Measurements from ENCODE around the gene IL31RA.

IL31RA gene

GRCh38 chr5:55860709-55861108 is 9.6 kb downstream of the IL31RA start:
- no peak for DNase-seq

- no peak for DNase-seq
Measured at GRCh38 chr5:55864606-55865541, 13.7 kb downstream of the IL31RA start.

DNA sequence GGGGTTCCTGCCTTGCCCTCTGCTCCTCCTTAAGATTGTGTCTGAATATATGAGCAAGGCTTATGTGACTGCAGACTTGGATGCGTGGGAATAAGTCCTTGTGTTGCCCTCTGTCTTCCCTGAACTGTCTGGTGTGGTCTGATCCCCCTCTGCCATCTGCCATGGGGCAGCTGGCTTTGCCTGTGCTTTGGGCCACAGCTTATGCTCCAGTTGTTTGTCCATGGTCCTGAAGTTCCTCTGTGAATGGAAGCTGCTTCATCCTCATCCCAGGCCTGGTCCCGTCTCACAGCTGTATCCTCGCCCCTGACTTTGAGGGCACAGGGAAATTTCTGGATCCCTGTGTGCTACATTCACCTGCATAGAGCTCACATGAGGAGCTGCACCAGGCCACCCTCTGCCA is 14.7 kb downstream of the IL31RA start:
- no peak for DNase-seq

- no peak for DNase-seq
Measured at GRCh38 chr5:55866485-55866884, 15.3 kb downstream of the IL31RA start.

DNA sequence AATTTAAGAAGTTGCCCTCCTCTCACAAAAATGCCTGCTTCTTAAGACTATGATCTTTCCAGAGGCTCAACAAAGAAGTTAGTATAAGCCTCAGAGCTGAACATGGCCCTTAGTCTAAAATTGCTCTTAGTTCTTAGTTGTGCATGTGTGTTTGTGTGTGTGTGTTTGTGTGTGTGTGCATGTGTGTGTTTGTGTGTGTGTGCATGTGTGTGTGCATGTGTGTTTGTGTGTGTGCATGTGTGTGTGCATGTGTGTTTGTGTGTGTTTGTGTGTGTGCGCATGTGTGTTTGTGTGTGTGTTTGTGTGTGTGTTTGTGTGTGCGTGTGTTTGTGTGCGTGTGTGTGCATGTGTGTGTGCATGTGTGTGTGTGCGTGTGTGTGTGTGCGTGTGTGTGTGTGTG is 15.8 kb downstream of the IL31RA start:
- no peak for DNase-seq

DNA sequence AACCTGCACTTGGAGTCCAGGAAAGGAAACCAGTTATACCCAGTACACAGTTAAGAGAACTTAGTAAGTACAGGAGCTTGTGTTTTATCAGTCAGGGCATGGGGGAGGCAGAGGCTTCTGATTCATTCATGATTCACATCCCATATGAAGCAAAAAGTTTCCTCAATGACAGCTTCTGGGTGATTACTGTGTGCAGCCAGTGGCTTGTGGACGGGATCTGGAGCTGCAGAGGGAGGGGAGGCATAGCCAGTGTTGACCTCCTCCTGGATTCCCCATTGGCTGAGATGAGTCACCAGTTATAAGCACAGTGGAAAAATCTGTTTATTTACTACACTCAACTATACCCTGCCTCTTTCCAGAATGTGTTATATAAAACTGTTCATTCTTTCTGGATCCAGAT is 17.7 kb downstream of the IL31RA start:
- peak; percentile 52 for DNase-seq

DNA sequence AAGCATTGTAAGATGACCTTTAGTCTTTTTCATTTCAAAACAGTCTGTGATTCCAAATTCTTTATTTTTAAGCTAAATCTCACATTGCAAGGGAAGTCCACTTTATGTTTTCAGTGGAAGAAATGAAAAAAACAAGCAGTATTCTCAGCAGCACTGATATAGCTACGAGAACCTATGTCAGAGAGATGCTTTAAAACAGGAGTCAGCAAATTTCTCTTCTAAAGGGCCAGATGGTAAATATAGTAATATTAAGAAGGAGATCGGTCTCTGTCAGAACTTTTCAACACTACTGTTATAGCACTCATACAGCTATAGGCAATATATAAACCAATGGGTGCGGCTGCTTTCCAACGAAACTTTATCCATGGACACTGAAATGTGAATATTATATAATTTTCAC is 18.7 kb downstream of the IL31RA start:
- DNase-seq: no peak

DNA sequence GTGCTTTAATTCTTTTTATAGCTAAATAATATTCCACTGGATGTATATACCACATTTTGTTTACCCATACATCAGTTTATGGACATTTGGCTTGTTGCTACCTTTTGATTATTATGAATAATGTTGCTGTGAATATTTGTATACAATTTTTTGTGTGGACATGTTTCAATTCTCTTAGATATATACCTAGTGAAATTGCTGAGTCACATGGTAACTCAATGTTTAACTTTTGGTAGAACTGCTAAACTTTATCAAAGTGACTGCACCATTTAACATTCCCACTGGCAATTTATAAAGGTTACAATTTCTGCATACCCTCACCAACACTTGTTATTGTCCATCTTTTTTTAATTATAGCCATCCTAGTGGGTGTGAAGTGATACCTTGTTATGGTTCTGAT is 22.1 kb downstream of the IL31RA start:
- DNase-seq: no peak

- no peak for DNase-seq
Measured at GRCh38 chr5:55877655-55878054, 26.5 kb downstream of the IL31RA start.

GRCh38 chr5:55880453-55880852 is 29.3 kb downstream of the IL31RA start:
- DNase-seq: no peak

GRCh38 chr5:55885359-55885758 is 34.2 kb downstream of the IL31RA start:
- DNase-seq: no peak

DNA sequence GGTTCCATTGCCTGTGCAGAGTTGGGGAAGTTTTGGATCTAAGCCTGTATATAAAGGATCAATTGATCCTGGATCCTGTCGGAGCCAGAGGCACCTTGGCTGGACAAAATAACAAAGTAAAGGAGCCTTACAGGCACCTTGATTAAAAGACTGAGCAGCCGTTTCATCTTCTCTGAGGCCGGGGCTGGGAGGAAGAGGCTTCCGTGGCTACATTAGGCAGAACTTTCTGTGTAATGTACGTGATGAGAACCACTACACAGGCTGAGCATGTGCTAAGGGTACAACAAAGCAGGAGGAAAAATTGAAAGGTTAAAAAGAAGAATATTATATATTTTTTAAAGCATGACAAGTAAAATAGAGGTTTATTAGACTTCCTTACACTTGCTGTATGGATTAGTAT is 37.0 kb downstream of the IL31RA start:
- DNase-seq: no peak

- DNase-seq: no peak
Measured at GRCh38 chr5:55892479-55892878, 41.3 kb downstream of the IL31RA start.

DNA sequence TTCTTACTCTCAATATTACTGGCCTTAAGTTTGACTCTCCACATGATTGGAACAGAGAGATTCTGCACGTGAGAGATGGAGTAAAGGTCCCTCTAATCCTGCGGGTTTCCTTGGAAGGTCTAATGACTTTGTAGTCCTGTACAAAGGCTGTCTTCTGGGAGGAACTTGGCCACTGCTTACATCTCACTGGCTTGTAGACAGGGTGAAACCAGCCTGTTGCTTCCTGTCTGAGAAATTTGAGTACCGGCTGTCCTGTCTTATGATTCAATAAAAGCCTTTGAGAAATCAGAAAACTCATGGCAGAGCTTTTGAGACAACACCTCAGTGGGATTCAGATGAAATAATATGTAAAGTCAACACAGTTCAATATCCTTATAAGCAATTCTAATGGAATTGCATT is 43.0 kb downstream of the IL31RA start:
- no peak for DNase-seq

- no peak for DNase-seq
Measured at GRCh38 chr5:55895346-55895745, 44.2 kb downstream of the IL31RA start.

DNA sequence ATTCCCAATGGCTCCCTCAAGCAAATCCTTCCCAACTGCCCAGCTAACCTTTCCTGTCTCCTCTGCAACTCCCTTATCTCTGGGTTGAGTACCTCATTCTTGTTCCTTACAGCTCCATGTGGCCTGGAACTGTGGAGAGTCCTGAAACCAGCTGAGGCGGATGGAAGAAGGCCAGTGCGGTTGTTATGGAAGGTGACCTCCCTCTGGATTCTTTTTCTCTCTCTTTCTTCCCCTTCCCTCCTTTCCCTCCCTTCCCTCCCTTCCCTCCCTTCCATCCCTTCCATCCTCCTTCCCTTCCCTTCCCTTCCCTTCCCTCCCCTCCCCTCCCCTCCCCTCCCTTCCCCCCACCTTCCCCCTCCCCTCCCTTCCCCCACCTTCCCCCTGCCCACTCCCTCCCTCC is 45.1 kb downstream of the IL31RA start:
- DNase-seq: no peak

DNA sequence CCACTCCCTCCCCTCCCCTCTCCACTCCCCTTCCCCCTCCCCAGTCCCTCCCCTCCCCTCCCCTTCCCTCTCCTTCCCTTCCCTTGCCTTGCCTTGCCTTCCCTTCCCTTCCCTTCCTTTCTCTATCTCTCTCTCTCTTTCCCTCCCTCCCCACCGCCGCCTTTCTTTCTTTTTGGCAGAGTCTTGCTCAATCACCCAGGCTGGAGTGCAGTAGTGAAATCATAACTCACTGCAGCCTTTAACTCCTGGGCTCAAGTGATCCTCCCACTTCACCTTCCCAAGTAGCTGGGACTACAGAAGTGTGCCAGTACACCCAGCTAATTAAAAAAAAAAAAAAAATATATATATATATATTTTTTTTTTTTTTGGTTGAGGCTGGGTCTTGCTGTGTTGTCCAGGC is 45.5 kb downstream of the IL31RA start:
- peak; percentile 17 for DNase-seq

DNA sequence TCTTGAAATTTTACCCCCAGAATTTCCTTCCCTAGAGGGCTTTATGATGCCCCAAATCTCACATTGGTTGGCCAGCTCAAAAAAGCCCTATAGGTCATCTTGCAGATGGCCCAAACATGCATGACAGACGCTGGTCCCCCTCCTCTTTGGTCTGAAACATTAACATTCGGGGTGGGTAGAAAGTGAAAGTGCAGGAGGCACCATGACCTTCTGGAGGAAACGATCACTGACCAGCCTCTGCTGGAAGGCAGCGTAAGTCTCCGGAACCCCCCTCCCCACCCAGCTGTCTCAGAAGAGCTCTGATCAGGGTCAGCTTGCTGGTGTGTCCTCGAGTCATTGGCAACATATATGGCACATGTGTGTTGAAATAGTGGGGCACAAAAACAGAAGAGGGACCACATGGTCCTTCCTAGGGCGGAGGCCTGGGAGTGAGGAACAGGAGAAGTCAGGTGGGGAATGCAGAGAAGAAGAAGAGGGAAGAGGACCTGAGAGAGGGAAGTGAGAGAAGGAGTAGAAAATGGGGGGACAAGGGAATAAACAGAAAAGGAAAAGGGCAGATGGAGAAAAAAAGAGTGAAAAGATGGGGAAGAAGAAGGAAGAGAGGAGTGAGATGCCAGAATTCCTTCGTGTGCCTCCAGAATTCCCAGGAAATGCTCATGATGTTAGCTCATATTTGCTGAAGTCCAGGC is 46.2 kb downstream of the IL31RA start:
- DNase-seq: peak; percentile 11

DNA sequence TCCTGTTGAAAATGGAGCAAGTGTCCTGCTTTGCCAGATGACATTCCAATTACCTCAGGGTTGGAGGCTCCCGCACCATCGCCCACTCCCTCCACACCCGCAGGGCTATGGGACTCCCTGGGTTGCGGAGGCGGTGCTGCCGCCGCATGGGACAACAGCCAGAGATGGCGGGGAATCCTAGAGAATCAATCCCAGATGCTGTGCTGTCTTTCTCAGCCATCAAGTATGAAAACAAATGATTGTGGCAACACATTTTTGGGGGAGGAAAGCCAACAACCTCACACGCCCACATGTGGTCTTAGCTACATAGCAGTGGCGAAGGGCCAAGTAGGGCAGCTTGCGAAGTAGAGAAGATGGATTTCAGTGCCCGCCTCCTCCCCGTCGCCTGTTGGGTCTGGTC is 46.7 kb downstream of the IL31RA start:
- no peak for DNase-seq

DNA sequence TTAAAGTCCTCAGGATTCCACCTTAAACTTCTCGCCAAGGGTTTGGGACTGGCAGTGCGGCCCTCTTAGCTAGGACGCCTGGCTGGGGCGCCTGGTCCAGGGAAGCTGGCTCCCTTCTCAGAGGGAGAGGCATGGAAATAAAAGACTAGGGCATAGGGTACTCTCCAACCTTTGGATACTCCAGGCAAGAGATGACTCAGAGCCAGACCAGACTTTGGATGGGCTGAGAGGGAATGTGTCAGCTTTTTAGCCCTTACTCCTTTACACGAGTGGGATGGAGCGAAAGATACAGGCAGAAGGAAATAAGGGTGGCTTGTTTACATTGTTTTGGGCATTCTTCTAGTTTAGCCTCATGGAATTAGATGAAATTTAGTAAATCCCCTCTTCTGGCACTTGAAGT is 48.2 kb downstream of the IL31RA start:
- DNase-seq: no peak

DNA sequence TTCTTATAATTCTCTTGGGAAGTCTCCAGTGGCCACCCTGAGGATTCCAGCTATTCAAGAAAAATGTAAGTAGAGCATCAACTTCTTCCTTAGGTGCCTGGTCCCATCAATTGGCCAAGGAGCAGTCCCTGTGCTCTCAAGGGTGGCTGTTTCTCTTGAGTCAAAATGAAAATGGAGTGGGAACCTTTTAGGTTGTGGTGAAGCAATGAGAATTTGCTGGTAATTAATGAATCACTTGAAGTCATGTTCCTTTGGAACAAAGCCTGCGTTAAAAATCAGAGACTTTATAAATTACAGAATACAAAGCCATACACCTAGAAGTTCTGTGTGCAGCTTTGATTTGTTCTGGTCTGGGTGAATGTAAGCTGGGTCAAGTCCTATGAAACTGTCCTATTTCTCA is 48.9 kb downstream of the IL31RA start:
- DNase-seq: no peak

DNA sequence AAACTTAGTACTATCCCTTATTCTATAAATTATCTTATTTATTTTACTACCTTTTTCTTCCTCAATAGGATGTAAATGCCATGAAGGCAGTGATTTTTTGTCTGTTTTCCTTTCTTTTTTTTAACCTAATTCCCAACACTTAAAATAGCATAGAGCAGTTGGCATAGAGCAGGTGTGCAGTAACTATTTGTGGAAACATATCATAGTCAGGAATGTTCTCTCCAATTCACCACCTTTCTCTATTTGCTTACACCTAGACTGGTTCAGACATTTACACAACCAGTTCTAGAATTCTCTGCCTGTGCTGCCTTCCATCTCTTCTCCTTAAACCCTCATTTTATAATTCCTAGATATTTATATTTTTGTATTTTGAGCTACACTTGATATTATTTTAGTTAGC is 49.6 kb downstream of the IL31RA start:
- no peak for DNase-seq

DNA sequence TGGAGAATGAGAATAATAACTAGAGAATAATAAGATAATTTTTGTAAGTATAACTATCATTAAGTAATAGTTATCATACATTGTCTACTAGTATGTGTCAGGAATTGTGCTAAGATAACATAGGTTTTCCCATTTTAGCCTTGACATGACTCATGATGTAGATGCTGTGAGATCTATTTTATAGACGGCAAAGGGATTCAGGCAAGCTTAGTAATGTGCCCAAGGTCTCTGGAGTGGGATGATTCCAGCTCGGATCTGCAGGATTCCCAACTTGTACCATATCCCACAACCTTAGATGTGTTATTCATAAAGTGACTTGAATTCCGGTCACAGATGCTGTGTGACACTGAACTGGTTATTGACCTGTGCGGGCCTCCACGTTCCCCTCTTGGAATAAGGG is 51.5 kb downstream of the IL31RA start:
- no peak for DNase-seq

DNA sequence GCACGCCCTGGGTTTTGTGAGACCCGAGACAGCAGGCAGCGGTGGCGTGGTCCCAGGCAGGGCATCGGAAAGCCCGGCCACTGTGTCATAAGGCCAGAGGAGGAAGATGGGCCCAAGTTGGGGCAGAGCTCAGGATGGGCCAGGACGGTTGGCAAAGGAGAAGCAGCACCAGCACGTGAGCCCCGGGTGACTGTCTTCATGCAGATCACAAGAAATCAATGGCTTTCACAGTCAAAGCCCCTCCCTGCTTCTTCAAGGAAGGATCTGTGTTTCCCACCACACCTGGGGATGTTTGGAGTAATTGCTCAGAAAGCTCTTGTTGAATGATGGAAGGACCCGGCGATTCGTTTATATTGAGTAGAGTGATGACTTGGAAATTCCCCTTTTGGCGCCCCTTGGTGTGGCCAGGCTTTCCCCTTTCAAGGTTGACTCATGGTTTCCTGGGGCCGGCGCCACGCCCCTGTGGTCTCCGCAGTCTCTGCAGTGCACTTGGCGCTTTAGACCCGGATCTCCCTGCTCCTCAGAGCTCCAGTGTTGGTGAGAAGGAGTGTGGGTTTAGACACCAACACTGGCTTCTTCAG is 52.1 kb downstream of the IL31RA start:
- DNase-seq: peak; percentile 31

Measured in OCI-M1 (cell line).